H9 (cell line): Measurements from ENCODE around the gene VWF. TPM values are rescaled to one million over a fixed set of nuclear protein-coding genes. Genes with fewer than 3 reads are reported as not detected.

ENCODE experiments used
- DNase-seq: peaks from one replicate; pipeline ENCODE4 v3.0.0-alpha.2; 2017
- H2AFZ ChIP-seq: one replicate; pipeline ENCODE4 v1.6.1; 2013; ENCODE audit warnings: mild to moderate bottlenecking, low read length, control low read depth, moderate library complexity
- H2AK5ac ChIP-seq: 2 replicates; pipeline ENCODE4 v1.6.1; 2013; ENCODE audit warnings: low read length, control low read depth, mixed read lengths; ENCODE audit not compliant: insufficient read length
- H2BK120ac ChIP-seq: one replicate; pipeline ENCODE4 v1.6.1; 2013; ENCODE audit warnings: low read depth, mild to moderate bottlenecking, low read length, control low read depth, inconsistent platforms; ENCODE audit not compliant: poor library complexity, severe bottlenecking
- H2BK12ac ChIP-seq: 2 replicates; pipeline ENCODE4 v1.6.1; 2013; ENCODE audit warnings: low read length, control low read depth, mixed read lengths, low read depth; ENCODE audit not compliant: insufficient read length
- H2BK15ac ChIP-seq: 2 replicates; pipeline ENCODE4 v1.6.1; 2013; ENCODE audit warnings: low read depth, low read length, control low read depth
- H2BK20ac ChIP-seq: one replicate; pipeline ENCODE4 v1.6.1; 2013; ENCODE audit warnings: low read depth, mild to moderate bottlenecking, low read length, control low read depth, inconsistent platforms; ENCODE audit not compliant: poor library complexity, severe bottlenecking
- H2BK5ac ChIP-seq: 2 replicates; pipeline ENCODE4 v1.6.1; 2013; ENCODE audit warnings: low read length, control low read depth, mixed read lengths; ENCODE audit not compliant: insufficient read length
- H3K14ac ChIP-seq: 2 replicates; pipeline ENCODE4 v1.6.1; 2013; ENCODE audit warnings: low read length, control low read depth; ENCODE audit not compliant: insufficient read depth
- H3K18ac ChIP-seq: 2 replicates; pipeline ENCODE4 v1.6.1; 2013; ENCODE audit warnings: low read depth, mild to moderate bottlenecking, mixed read lengths, low read length, control low read depth; ENCODE audit not compliant: insufficient read length
- H3K23ac ChIP-seq: 2 replicates; pipeline ENCODE4 v1.6.1; 2013; ENCODE audit warnings: low read length, control low read depth, mixed read lengths, low read depth; ENCODE audit not compliant: insufficient read length
- H3K23me2 ChIP-seq: 2 replicates; pipeline ENCODE4 v1.6.1; 2013; ENCODE audit warnings: low read depth, mild to moderate bottlenecking, mixed read lengths, low read length, control low read depth; ENCODE audit not compliant: insufficient read length, poor library complexity, severe bottlenecking
- H3K27ac ChIP-seq: 2 replicates; pipeline ENCODE4 v1.5.1; 2013; ENCODE audit warnings: low read length, control low read depth, mixed read lengths, low read depth; ENCODE audit not compliant: insufficient read length
- H3K27me3 ChIP-seq: 2 replicates; pipeline ENCODE4 v1.6.1; 2013; ENCODE audit warnings: low read length, control low read depth, inconsistent platforms; ENCODE audit not compliant: insufficient read depth
- H3K4ac ChIP-seq: 2 replicates; pipeline ENCODE4 v1.6.1; 2013; ENCODE audit warnings: low read depth, mild to moderate bottlenecking, control low read depth, inconsistent platforms, low read length, moderate library complexity
- H3K4me1 ChIP-seq: 2 replicates; pipeline ENCODE4 v1.6.1; 2013; ENCODE audit warnings: low read length, control low read depth, inconsistent platforms; ENCODE audit not compliant: insufficient read depth
- H3K4me2 ChIP-seq: 2 replicates; pipeline ENCODE4 v1.6.1; 2013; ENCODE audit warnings: low read length, control low read depth, mixed read lengths; ENCODE audit not compliant: insufficient read length, insufficient read depth
- H3K56ac ChIP-seq: 2 replicates; pipeline ENCODE4 v1.6.1; 2013; ENCODE audit warnings: low read depth, mild to moderate bottlenecking, mixed read lengths, low read length, control low read depth; ENCODE audit not compliant: insufficient read length
- H3K79me1 ChIP-seq: 2 replicates; pipeline ENCODE4 v1.6.1; 2013; ENCODE audit warnings: low read depth, mild to moderate bottlenecking, moderate library complexity, low read length, control low read depth, inconsistent platforms; ENCODE audit not compliant: insufficient read depth, poor library complexity, severe bottlenecking
- H3K79me2 ChIP-seq: 2 replicates; pipeline ENCODE4 v1.6.1; 2013; ENCODE audit warnings: low read length, control low read depth, inconsistent platforms; ENCODE audit not compliant: insufficient read depth
- H3K9ac ChIP-seq: 2 replicates; pipeline ENCODE4 v1.6.1; 2013; ENCODE audit warnings: low read length, control low read depth, mixed read lengths; ENCODE audit not compliant: insufficient read length; ENCODE audit errors: extremely low read depth
- H3K9me3 ChIP-seq: one replicate; pipeline ENCODE4 v1.6.1; 2013; ENCODE audit warnings: low read depth, low read length, inconsistent platforms; ENCODE audit not compliant: control insufficient read depth
- H3T11ph ChIP-seq: one replicate; pipeline ENCODE4 v1.6.1; 2013; ENCODE audit warnings: mild to moderate bottlenecking, low read length, control low read depth, inconsistent platforms
- H4K20me1 ChIP-seq: one replicate; pipeline ENCODE4 v1.6.1; 2013; ENCODE audit not compliant: control insufficient read depth, insufficient read length, insufficient read depth
- H4K5ac ChIP-seq: 2 replicates; pipeline ENCODE4 v1.6.1; 2013; ENCODE audit warnings: low read depth, mild to moderate bottlenecking, mixed read lengths, low read length, control low read depth; ENCODE audit not compliant: insufficient read length
- H4K8ac ChIP-seq: replicated peaks from 2 replicates; pipeline ENCODE4 v1.6.1; 2013; ENCODE audit warnings: low read length, control low read depth, mixed read lengths, low read depth; ENCODE audit not compliant: insufficient read length
- H4K91ac ChIP-seq: 2 replicates; pipeline ENCODE4 v1.6.1; 2013; ENCODE audit warnings: low read depth, mild to moderate bottlenecking, moderate library complexity, mixed read lengths, low read length, control low read depth; ENCODE audit not compliant: insufficient read length
- H3K27ac Mint-ChIP-seq, 3 experiments: 2 replicates in 2 of 3; 3 replicates in 1 of 3; pipeline ENCODE4 v1.8.0; 2020 to 2021; ENCODE audit warnings: mixed read lengths in 3 of 3, mild to moderate bottlenecking in 1 of 3, moderate library complexity in 1 of 3
- H3K27me3 Mint-ChIP-seq: 2 replicates; pipeline ENCODE4 v1.8.0; 2021; ENCODE audit warnings: low read depth, mild to moderate bottlenecking, moderate library complexity, mixed read lengths
- H3K36me3 Mint-ChIP-seq, 3 experiments: 2 replicates in 2 of 3; 3 replicates in 1 of 3; pipeline ENCODE4 v1.8.0; 2020 to 2021; ENCODE audit warnings: low read depth in 3 of 3, mixed read lengths in 3 of 3; ENCODE audit not compliant: insufficient read depth in 1 of 3
- H3K4me1 Mint-ChIP-seq, 2 experiments: 2 replicates each; pipeline ENCODE4 v1.8.0; 2020; ENCODE audit warnings: mixed read lengths in 2 of 2
- H3K4me3 Mint-ChIP-seq, 2 experiments: 2 replicates in 1 of 2; 3 replicates in 1 of 2; pipeline ENCODE4 v1.8.0; 2020 to 2021; ENCODE audit warnings: mild to moderate bottlenecking in 2 of 2, mixed read lengths in 2 of 2, moderate library complexity in 1 of 2
- H3K9me3 Mint-ChIP-seq, 2 experiments: 2 replicates in 1 of 2; 3 replicates in 1 of 2; pipeline ENCODE4 v1.8.0; 2020; ENCODE audit warnings: mild to moderate bottlenecking in 2 of 2, mixed read lengths in 2 of 2, moderate library complexity in 1 of 2
- CTCF ChIP-seq: fragments of 200-600 bp; sonication (generic); conservative IDR thresholded peaks from 3 replicates; pipeline ENCODE4 v1.8.0; 2021; ENCODE audit warnings: antibody characterized with exemption, mild to moderate bottlenecking
- WGBS: extraction: QIAGEN DNeasy Blood & Tissue Kit; methylation state at CpG from one replicate; pipeline ENCODE4 v1.1.7; 2013; ENCODE audit warnings: missing lambda C conversion rate, low lambda C conversion rate, mixed read lengths; ENCODE audit not compliant: insufficient read length; ENCODE audit errors: extremely low coverage; 5-methylcytosine and 5-hydroxymethylcytosine counted together
- total RNA-seq: library from RNA; stranded (reverse); gene quantifications from 2 replicates; pipeline ENCODE4 v1.2.1, GENCODE V29; 2021

Gene VWF
- total RNA-seq, 1 experiment from 2014 or later, result 0.17 TPM

GRCh38 chr12:6062395-6062756 lies 62.1 kb downstream of the VWF start:
- no peak for TF ChIP-seq CTCF
- H3K23ac ChIP-seq, result no peak overlapping the region
- H3K36me3 Mint-ChIP-seq, result no peaks in the 10 kb centered on the region; a peak in 1 of 7 replicates
- H3K56ac ChIP-seq, result no peak overlapping the region
- no peak overlapping the region for H2BK12ac ChIP-seq
- no peak overlapping the region for H3K4ac ChIP-seq
- no peak overlapping the region for H3K27ac Mint-ChIP-seq
- H4K5ac ChIP-seq, result no peak overlapping the region
- H3K79me1 ChIP-seq, result no peaks in the 10 kb centered on the region
- no peak for DNase-seq
- no peak overlapping the region for H2BK120ac ChIP-seq
- no peak overlapping the region for H3K18ac ChIP-seq
- peaks cover 27% of the 10 kb centered on the region in 2 experiments for H3K4me1 Mint-ChIP-seq
- no peaks in the 10 kb centered on the region for H3K23me2 ChIP-seq
- no peaks in the 10 kb centered on the region for H3K79me2 ChIP-seq
- H3K4me2 ChIP-seq, result no peak overlapping the region
- peaks cover 7% of the 10 kb centered on the region for H3K27me3 Mint-ChIP-seq
- no peak overlapping the region for H3T11ph ChIP-seq
- no peak overlapping the region for H2BK15ac ChIP-seq
- no peak overlapping the region for H2AFZ ChIP-seq
- H2BK20ac ChIP-seq, result no peak overlapping the region
- H3K9ac ChIP-seq, result no peak overlapping the region
- no peaks in the 10 kb centered on the region for H3K9me3 Mint-ChIP-seq
- H3K14ac ChIP-seq, result no peak overlapping the region
- H4K91ac ChIP-seq, result no peak overlapping the region
- no peak overlapping the region for H3K4me3 Mint-ChIP-seq
- no peaks in the 10 kb centered on the region for H3K9me3 ChIP-seq
- no peaks in the 10 kb centered on the region for H3K4me1 ChIP-seq
- H2AK5ac ChIP-seq, result no peak overlapping the region
- H3K27ac ChIP-seq, result no peak overlapping the region
- H4K8ac ChIP-seq, result no peak overlapping the region
- WGBS, result no CpG with 5 or more reads among the region's 3 CpGs
- no peaks in the 10 kb centered on the region for H4K20me1 ChIP-seq
- no peaks in the 10 kb centered on the region for H3K27me3 ChIP-seq
- H2BK5ac ChIP-seq, result no peak overlapping the region
